AG09309 (cell line): ENCODE data around the gene SENP5.
A peak's percentile ranks its signal among the peaks of the same experiment; 100 is the strongest.
"Not testable (repeated sequence)": the region's sequence is repeated elsewhere in the genome, so short reads cannot be mapped to it uniquely, and the experiment has no call there.

Experiments used
- DNase-seq: peaks from one replicate; pipeline ENCODE4 v3.0.0-alpha.2; 2010; ENCODE audit warnings: low read depth
- H3K4me3 ChIP-seq: 2 replicates; pipeline ENCODE4 v1.5.1; 2011; ENCODE audit warnings: mild to moderate bottlenecking, low read depth, low read length, moderate library complexity; ENCODE audit not compliant: control insufficient read depth
- CTCF ChIP-seq: IDR thresholded peaks from 2 replicates; pipeline ENCODE4 v1.5.1; 2011; ENCODE audit warnings: mild to moderate bottlenecking, low read depth, low read length, inconsistent platforms; ENCODE audit not compliant: insufficient read depth, control insufficient read depth; ENCODE audit errors: missing control alignments

SENP5 gene

GRCh38 chr3:196936288-196936687 lies 68.6 kb downstream of the SENP5 start:
- DNase-seq, result no peak
- TF ChIP-seq CTCF, result no peak
- no peak overlapping the region for H3K4me3 ChIP-seq

GRCh38 chr3:196938124-196938523 lies 70.4 kb downstream of the SENP5 start:
- no peak overlapping the region for H3K4me3 ChIP-seq
- no peak for DNase-seq
- no peak for TF ChIP-seq CTCF

- DNase-seq, result no peak
- H3K4me3 ChIP-seq, result no peak overlapping the region
- TF ChIP-seq CTCF, result no peak
Observed at GRCh38 chr3:196938576-196938975, 70.9 kb downstream of the SENP5 start.

GRCh38 chr3:196941729-196942225 lies 74.1 kb downstream of the SENP5 start:
- DNase-seq, result peak; percentile 2
- H3K4me3 ChIP-seq, result peak overlapping the region; percentile 55
- TF ChIP-seq CTCF, result no peak

- TF ChIP-seq CTCF, result peak; percentile 69
- peak within 1 kb of the TSS; percentile 55 for H3K4me3 ChIP-seq
- DNase-seq, result peak; percentile 92
Observed at GRCh38 chr3:196942226-196942914, 74.7 kb downstream of the SENP5 start, which contains the start of gene NCBP2. TSS of gene NCBP2 (minus strand) at chr3:196942528. CDS start at chr3:196942503, 25 bp downstream.

- peak overlapping the region; percentile 55 for H3K4me3 ChIP-seq
- no peak for DNase-seq
- no peak for TF ChIP-seq CTCF
Observed at GRCh38 chr3:196942915-196943277, 75.2 kb downstream of the SENP5 start.

- H3K4me3 ChIP-seq, DNase-seq: not testable (repeated sequence)
Observed at GRCh38 chr3:196944037-196944790, 76.5 kb downstream of the SENP5 start.
